Rectal smooth muscle tissue (tissue), 1 donor: ENCODE results near the gene PPM1J.
"Not testable (repeated sequence)": the region's sequence is repeated elsewhere in the genome, so short reads cannot be mapped to it uniquely, and the experiment has no call there.

Experiments
- H3K27ac ChIP-seq: one replicate; pipeline ENCODE4 v1.7.0; 2013; ENCODE audit warnings: low read depth, low read length, inconsistent platforms
- H3K27me3 ChIP-seq: one replicate; pipeline ENCODE4 v1.7.0; 2013; ENCODE audit warnings: low read length; ENCODE audit not compliant: control insufficient read depth, insufficient read depth
- H3K36me3 ChIP-seq: one replicate; pipeline ENCODE4 v1.7.0; 2013; ENCODE audit warnings: low read length; ENCODE audit not compliant: control insufficient read depth, insufficient read depth
- H3K4me1 ChIP-seq: one replicate; pipeline ENCODE4 v1.7.0; 2013; ENCODE audit warnings: low read length; ENCODE audit not compliant: control insufficient read depth, insufficient read depth
- H3K4me3 ChIP-seq: one replicate; pipeline ENCODE4 v1.7.0; 2013; ENCODE audit warnings: low read length
- H3K9ac ChIP-seq: one replicate; pipeline ENCODE4 v1.7.0; 2013; ENCODE audit warnings: low read length

Gene PPM1J

DNA sequence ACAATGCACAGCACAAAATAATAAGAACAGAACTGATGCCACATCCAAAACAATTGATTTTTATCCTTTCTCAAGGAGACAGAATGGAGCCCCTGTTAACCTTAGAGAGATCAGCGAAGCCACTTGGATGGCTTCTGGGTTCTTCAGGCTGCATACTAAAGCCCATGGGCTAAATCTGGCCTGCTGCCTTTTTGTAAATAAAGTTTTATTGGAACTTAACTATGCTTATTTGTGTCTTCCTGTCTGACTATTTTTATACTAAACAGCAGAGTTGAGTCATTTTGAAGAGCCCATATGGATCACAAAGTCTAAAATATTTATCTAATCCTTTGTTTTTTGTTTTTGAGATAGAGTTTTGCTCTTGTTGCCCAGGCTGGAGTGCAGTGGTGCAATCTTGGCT is 16.3 kb upstream of the PPM1J start:
- Histone ChIP-seq H3K27ac (no peak overlapping the region), H3K4me1 (no peaks in the 10 kb centered on the region), H3K27me3 (no peaks in the 10 kb centered on the region), H3K9ac (no peak overlapping the region), H3K4me3 (no peak overlapping the region), H3K36me3 (no peaks in the 10 kb centered on the region)

DNA sequence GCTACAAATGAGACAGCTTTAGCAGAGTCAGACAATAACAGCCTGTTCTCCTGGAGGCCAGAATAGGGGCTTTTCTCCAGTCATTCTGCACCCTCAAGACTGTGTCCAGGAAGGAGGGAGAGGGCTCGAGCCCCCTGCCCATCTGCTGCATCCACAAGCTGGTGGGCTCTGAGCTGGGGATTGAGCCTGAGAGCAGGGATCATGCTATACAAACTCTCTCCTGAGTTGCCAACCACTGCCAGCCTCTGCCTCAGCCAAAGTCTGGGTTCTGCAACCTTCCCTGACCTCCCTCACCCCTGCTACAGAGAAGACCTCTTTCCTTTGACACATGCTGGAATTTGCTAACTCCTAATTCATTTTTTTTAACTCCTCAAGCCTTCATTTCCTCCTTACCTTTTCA is 14.8 kb upstream of the PPM1J start:
- H3K36me3 ChIP-seq = no peaks in the 10 kb centered on the region
- H3K27ac ChIP-seq = no peak overlapping the region

DNA sequence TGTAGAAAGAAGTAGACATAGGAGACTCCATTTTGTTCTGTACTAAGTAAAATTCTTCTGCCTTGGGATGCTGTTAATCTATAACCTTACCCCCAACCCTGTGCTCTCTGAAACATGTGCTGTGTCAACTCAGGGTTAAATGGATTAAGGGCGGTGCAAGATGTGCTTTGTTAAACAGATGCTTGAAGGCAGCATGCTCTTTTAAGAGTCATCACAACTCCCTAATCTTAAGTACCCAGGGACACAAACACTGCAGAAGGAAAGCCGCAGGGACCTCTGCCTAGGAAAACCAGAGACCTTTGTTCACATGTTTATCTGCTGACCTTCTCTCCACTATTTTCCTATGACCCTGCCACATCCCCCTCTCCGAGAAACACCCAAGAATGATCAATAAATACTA is 13.9 kb upstream of the PPM1J start:
- not testable (repeated sequence) for H3K36me3 ChIP-seq, H3K4me1 ChIP-seq, H3K4me3 ChIP-seq, H3K27ac ChIP-seq, H3K9ac ChIP-seq, H3K27me3 ChIP-seq

More for the DNA sequence above, 14.8 kb upstream of the PPM1J start:
- H3K27me3 ChIP-seq = no peaks in the 10 kb centered on the region
- H3K9ac ChIP-seq = no peak overlapping the region
- no peak overlapping the region for H3K4me3 ChIP-seq
- no peaks in the 10 kb centered on the region for H3K4me1 ChIP-seq

DNA sequence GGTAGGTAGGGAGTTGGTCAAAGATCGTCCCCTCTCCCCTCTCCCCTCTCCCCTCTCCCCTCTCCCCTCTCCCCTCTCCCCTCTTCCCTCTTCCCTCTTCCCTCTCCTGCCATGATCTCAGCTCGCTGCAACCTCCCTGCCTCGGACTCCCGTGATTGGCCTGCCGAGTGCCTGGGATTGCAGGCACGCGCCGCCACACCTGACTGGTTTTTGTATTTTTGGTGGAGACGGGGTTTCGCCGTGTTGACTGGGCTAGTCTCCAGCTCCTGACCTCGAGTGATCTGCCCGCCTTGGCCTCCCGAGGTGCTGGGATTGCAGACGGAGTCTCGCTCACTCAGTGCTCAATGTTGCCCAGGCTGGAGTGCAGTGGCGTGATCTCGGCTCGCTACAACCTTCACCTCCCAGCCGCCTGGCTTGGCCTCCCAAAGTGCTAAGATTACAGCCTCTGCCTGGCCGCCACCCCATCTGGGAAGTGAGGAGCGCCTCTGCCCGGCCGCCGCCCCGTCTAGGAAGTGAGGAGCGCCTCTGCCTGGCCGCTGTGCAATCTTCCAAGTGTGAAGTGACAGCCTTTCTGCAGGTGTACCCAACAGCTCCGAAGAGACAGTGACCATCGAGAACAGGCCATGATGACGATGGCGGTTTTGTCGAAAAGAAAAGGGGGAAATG is 13.3 kb upstream of the PPM1J start:
- H3K4me1 ChIP-seq, H3K36me3 ChIP-seq, H3K4me3 ChIP-seq, H3K9ac ChIP-seq, H3K27me3 ChIP-seq, H3K27ac ChIP-seq: not testable (repeated sequence)

DNA sequence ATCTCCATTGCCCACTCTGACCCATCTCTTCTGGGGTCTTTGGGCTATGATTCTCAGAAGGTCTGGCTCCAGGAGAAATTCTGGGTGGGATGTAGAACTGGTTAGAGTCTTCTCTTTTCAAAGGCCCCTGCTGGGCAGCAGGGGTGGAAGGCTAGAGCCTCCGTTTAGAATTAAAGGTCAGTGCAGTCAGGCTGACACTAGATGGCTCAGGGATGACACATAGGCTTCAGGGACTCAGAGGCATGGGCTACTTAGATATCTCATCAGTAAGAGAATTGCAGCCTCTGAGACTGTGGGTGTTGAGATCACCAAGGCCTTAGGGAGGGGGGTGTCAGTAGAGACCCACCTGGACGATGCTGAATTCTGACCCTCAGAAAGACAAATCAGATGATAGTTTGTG is 12.6 kb upstream of the PPM1J start:
- H3K27ac ChIP-seq = no peak overlapping the region
- no peak overlapping the region for H3K4me3 ChIP-seq
- no peak overlapping the region for H3K9ac ChIP-seq
- H3K4me1 ChIP-seq = no peaks in the 10 kb centered on the region
- H3K27me3 ChIP-seq = peaks cover 5% of the 10 kb centered on the region
- no peaks in the 10 kb centered on the region for H3K36me3 ChIP-seq

DNA sequence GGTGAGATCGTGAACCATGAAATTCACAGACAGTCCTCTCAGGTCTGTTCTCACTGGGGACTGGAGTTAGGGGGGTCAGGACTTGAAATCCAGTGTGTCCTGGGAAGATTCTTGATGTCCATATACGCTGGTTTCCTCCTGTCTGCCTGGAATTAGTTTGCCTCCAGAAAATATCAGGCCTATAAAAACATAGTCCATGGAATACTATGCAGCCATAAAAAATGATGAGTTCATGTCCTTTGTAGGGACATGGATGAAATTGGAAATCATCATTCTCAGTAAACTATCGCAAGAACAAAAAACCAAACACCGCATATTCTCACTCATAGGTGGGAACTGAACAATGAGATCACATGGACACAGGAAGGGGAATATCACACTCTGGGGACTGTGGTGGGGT is 9.1 kb upstream of the PPM1J start:
- H3K27me3 ChIP-seq, H3K4me1 ChIP-seq, H3K4me3 ChIP-seq, H3K9ac ChIP-seq, H3K27ac ChIP-seq, H3K36me3 ChIP-seq: not testable (repeated sequence)

DNA sequence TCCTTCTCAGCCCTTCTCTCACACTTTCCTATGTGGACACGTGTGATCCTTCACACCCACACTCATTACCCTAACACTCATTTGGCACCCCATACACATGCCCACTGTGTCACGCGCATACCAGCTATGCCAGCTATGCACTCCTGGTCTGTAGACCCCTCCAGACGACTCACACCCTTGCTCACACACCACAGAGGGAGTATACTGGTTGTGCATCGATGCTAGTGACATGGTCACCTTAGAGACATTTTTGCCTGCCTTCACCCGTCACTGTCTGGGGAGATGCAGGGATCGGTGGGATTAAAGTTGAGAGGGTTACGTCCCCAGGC is 8.3 kb upstream of the PPM1J start:
- H3K9ac ChIP-seq = no peak overlapping the region
- H3K27ac ChIP-seq = no peak overlapping the region
- no peaks in the 10 kb centered on the region for H3K36me3 ChIP-seq
- H3K27me3 ChIP-seq = peaks cover 5% of the 10 kb centered on the region
- H3K4me3 ChIP-seq = no peak overlapping the region
- H3K4me1 ChIP-seq = no peaks in the 10 kb centered on the region

DNA sequence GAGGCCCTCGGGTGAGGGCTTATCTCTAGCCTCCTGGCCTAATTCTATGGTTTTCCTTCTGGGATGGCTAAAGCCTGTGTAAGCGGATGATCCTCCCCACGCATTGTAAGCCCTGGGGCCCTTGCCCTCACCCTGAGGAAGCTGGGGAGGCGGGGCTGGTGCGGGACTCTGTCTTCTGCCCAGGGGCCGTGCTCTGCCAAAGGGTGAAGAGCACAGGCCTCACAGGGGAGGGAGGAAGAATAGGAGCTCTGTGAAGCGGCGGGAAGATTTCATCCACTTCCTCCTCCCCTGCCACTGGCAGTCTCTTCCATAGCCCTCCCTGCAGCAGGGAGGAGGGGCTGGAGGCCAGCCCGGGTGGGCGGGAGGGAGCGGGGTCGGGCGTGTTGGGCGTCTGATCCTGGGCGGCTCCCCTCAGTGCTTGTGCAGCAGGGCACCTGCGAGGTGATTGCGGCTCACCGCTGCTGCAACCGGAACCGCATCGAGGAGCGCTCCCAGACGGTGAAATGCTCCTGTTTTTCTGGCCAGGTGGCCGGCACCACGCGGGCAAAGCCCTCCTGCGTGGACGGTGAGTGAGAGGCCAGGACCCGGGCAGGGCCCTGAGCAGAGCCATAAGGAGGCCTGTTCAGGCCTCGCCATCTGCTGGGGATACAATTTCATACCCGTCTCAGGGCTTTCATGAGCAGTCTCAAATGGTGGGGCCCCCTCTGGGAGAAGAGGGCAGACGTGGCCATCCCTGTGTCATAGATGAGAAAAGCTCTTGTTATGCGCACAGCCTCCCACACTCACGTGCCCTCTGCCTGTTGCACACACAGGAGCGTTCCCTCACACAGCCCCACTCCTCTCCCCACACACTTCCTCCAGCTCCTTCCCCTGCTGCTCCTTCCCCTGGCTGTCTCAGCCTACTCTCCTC is 7.7 kb upstream of the PPM1J start:
- Histone ChIP-seq H3K9ac (no peak overlapping the region), H3K27ac (no peak overlapping the region), H3K4me3 (no peak overlapping the region), H3K4me1 (no peaks in the 10 kb centered on the region), H3K27me3 (peaks cover 5% of the 10 kb centered on the region), H3K36me3 (no peaks in the 10 kb centered on the region)

DNA sequence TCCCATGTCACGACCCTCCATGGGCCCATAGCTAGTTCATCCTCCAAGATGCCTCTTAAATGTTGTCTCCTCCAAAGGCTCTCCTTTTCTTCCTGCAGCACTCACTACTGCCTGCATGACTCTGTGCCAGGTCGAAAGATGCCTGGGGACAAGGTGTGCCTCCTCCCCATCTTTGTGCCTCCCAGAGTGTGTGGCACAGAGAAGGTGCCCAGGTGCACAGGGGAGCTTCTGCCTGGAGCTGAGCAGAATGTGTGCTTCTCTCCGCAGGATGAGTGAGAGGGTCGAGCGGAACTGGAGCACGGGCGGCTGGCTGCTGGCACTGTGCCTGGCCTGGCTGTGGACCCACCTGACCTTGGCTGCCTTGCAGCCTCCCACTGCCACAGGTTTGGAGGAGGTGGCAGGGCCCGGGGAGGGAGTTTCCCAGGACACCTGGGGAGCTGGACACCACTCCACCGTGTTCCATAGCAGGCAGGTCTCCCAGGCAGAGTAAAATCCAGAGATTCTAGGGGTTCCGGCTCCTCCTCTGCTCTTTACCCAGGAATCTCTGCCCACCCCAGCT is 6.9 kb upstream of the PPM1J start:
- H3K9ac ChIP-seq = no peak overlapping the region
- H3K36me3 ChIP-seq = no peaks in the 10 kb centered on the region
- H3K27me3 ChIP-seq = peaks cover 7% of the 10 kb centered on the region
- H3K27ac ChIP-seq = no peak overlapping the region
- H3K4me1 ChIP-seq = no peaks in the 10 kb centered on the region
- no peak overlapping the region for H3K4me3 ChIP-seq

DNA sequence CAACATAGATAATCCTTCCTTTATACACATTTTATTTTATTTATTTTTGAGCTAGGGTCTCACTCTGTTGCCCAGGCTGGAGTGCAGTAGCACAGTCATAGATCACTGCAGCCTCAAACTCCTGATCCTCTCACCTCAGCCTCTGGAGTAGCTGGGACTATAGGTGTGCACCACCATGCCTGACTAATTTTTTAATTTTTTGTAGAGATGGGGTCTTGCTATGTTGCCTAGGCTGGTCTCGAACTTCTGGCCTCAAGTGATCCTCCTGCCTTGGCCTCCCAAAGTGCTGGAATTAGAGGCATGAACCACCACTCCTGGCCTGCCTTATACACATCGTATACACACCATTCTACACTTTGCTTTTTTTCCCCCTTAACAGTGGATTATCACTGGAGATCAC is 6.2 kb upstream of the PPM1J start:
- H3K36me3 ChIP-seq, H3K9ac ChIP-seq, H3K4me1 ChIP-seq, H3K27me3 ChIP-seq, H3K4me3 ChIP-seq, H3K27ac ChIP-seq: not testable (repeated sequence)

DNA sequence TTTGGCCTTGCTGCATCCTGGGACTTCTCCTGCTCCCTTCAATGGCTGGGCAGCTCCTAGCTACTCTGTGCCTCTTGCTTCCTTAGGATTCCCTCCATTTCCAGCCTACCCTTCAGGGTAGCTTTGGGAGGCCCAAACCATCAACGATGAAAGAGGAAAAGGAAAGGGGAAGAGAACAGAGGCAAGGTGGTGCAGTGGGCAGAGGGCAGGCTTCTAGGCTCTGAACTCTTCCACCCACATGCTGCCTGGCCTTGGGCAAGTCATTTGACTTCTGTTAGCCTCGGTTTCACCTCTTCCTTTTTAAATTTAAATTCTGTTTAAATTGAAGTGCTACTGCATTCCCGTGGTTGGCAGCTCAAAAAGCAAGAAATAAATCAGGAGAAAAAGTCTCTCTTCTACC is 5.7 kb upstream of the PPM1J start:
- peaks cover 4% of the 10 kb centered on the region for H3K4me1 ChIP-seq
- H3K27ac ChIP-seq = no peak overlapping the region
- H3K9ac ChIP-seq = no peak overlapping the region
- H3K36me3 ChIP-seq = no peaks in the 10 kb centered on the region
- H3K27me3 ChIP-seq = peaks cover 7% of the 10 kb centered on the region
- H3K4me3 ChIP-seq = no peak overlapping the region

DNA sequence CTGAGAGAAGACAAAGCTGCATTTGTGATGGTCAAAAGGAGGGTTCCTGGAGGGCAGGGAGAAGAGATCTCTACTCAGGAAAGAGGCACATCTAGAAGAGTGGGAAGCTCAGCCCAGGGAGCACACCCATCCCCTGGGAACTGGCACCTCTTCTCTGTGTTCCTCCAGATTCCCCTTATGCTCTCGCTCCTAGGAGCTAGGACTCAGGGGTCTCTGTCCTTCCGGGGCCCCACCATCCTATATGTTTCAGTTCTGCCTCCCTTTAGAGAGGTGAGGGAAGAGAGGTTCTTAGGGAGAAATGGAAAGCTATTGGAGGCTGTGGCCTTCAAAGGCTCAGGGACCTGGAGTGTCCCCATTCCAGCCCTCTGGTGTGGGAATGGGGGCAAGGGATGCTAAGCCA is 4.6 kb upstream of the PPM1J start:
- Histone ChIP-seq H3K27me3 (peaks cover 7% of the 10 kb centered on the region), H3K9ac (no peak overlapping the region), H3K36me3 (no peaks in the 10 kb centered on the region), H3K4me1 (peaks cover 6% of the 10 kb centered on the region), H3K4me3 (no peak overlapping the region), H3K27ac (no peak overlapping the region)
